H1 (cell line): ENCODE measurements around the gene PPFIBP2.

ENCODE experiments used
- CBX8 ChIP-seq: fragments of 300-800, 300-1000 bp; sonication (generic); IDR thresholded peaks from 2 replicates; pipeline ENCODE4 v1.7.1; 2016; ENCODE audit warnings: low read depth, low read length, borderline replicate concordance
- CTCF ChIP-seq, 3 experiments: IDR thresholded peaks; 1 replicate in 2 of 3; 2 replicates in 1 of 3; pipeline versions ENCODE4 v1.5.1 to v1.6.1; 2011; ENCODE audit warnings: low read length in 3 of 3, mild to moderate bottlenecking in 3 of 3, inconsistent platforms in 2 of 3, low read depth in 1 of 3, moderate library complexity in 1 of 3; ENCODE audit not compliant: insufficient read depth in 1 of 3; ENCODE audit errors: control extremely low read depth in 1 of 3
- EP300 ChIP-seq, 2 experiments: IDR thresholded peaks; 1 replicate in 1 of 2; 2 replicates in 1 of 2; pipeline ENCODE4 v1.6.1; 2011 to 2012; ENCODE audit warnings: low read depth in 2 of 2, low read length in 2 of 2, mild to moderate bottlenecking in 2 of 2, borderline replicate concordance in 1 of 2, inconsistent platforms in 1 of 2, moderate library complexity in 1 of 2
- EZH2 ChIP-seq: fragments of 200-600 bp; sonication (generic); IDR thresholded peaks from 2 replicates; pipeline ENCODE4 v1.7.1; 2012; ENCODE audit warnings: low read depth, mild to moderate bottlenecking, moderate library complexity, low read length, inconsistent platforms; ENCODE audit not compliant: severe bottlenecking
- GABPA ChIP-seq: IDR thresholded peaks from 2 replicates; pipeline ENCODE4 v1.6.1; 2011; ENCODE audit warnings: mild to moderate bottlenecking, low read length, moderate library complexity, borderline replicate concordance; ENCODE audit not compliant: insufficient read depth
- POLR2A ChIP-seq, 2 experiments: IDR thresholded peaks; 1 replicate in 1 of 2; 2 replicates in 1 of 2; pipeline ENCODE4 v1.6.1; 2011; ENCODE audit warnings: low read depth in 2 of 2, low read length in 2 of 2, mild to moderate bottlenecking in 2 of 2; ENCODE audit errors: control extremely low read depth in 1 of 2
- TCF12 ChIP-seq: IDR thresholded peaks from 2 replicates; pipeline ENCODE4 v1.6.1; 2011; ENCODE audit warnings: low read depth, mild to moderate bottlenecking, low read length
- TF ChIP-seq, protein P1 (sequence below): IDR thresholded peaks from 2 replicates; pipeline ENCODE4 v1.6.1; 2012; ENCODE audit warnings: low read length, inconsistent platforms

- TF ChIP-seq CBX8 (no peak), CTCF (IDR thresholded peaks at IDR 0.05; ENCODE audit: control extremely low read depth in 1 of 3, insufficient read depth in 1 of 3, low read depth in 1 of 3, low read length in 3 of 3) (no peak), EZH2 (no peak), EP300 (IDR thresholded peaks at IDR 0.05; ENCODE audit: borderline replicate concordance in 1 of 2, low read depth in 2 of 2, low read length in 2 of 2) (no peak), GABPA (no peak), POLR2A (IDR thresholded peaks at IDR 0.05; ENCODE audit: control extremely low read depth in 1 of 2, low read depth in 2 of 2, low read length in 2 of 2) (no peak), TCF12 (no peak)
- TF ChIP-seq, protein P1, sequence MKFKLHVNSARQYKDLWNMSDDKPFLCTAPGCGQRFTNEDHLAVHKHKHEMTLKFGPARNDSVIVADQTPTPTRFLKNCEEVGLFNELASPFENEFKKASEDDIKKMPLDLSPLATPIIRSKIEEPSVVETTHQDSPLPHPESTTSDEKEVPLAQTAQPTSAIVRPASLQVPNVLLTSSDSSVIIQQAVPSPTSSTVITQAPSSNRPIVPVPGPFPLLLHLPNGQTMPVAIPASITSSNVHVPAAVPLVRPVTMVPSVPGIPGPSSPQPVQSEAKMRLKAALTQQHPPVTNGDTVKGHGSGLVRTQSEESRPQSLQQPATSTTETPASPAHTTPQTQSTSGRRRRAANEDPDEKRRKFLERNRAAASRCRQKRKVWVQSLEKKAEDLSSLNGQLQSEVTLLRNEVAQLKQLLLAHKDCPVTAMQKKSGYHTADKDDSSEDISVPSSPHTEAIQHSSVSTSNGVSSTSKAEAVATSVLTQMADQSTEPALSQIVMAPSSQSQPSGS, result no peak
These were observed 37.8 kb downstream of the PPFIBP2 start for GRCh38 chr11:7551571-7551970.
